PC-3 (cell line): Measurements from ENCODE around the gene RPL9.

ENCODE experiments used
- CTCF ChIP-seq: fragments of 300-600 bp; sonication (generic); conservative IDR thresholded peaks from 2 replicates; pipeline ENCODE4 v1.5.1; 2017; ENCODE audit warnings: antibody characterized with exemption, low read depth, mild to moderate bottlenecking, low read length
- EZH2 ChIP-seq: fragments of 300-600 bp; sonication (generic); IDR thresholded peaks from one replicate; pipeline ENCODE4 v1.6.1; 2017; ENCODE audit warnings: antibody characterized with exemption, mild to moderate bottlenecking, low read length; ENCODE audit not compliant: unreplicated experiment

- TF ChIP-seq CTCF (no peak), EZH2 (no peak)
These were observed 17.1 kb downstream of the RPL9 start for GRCh38 chr4:39441593-39441992.
